Measurements from ENCODE around the gene PGM1.

The PGM1 gene

DNA sequence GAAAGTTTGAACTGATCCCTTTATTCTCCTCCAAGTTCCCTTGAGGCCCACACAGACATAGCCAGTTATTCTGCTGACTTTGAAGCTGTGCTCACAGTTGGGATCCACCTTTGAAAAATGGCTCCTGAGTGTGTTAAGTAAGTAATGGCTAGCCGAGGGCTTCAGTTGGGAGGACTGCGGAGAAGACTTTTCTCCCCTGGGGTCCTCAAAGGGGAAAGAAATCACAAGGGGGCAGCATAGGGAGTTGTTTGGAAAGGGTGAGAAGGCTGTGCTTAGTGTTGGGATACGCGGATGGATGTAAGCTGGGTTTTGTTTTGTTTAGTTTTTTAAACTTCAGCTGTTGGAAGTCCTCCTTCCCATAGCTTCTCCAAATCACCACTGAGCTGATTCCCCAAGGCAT, 8.3 kb downstream of the PGM1 start:
- no peak for DNase-seq

DNA sequence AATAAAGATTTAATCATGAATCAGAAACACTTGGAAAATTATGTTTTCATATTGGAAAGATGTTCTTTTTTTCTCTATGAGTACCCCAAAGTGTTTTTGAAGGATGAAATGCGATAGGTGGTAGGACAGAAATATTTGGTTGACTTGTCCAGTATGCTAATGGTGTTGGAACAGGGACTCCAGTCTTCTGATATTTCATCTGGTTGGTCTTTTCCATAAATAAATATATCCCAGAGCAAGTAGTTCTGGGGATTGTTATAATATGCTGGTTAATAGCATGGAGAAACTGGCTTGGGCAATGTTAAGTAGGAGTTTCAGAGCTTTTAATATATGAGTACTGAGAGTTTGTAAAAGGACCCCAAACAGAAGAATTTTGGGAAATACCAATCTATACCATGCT, 8.7 kb downstream of the PGM1 start:
- DNase-seq = no peak

DNA sequence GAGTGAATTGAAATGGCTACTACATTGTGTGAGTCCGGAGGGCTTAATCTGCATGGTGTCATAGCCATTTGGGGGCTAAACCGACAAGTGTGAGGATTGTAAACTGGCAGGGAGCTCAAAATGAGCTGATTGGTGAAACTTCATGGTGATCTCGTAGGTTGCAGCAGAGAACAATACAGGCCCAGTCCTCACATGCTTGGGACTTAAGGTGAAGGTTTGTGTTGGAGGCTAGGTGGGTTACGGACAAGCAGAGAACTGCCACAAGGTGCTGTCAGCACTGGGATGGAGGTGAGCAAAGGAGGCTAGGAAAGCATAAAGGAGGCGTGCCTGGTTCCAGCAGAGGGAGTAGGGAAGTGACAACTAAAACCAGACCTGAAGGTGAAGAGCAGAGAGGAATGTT, 9.4 kb downstream of the PGM1 start:
- DNase-seq = no peak

DNA sequence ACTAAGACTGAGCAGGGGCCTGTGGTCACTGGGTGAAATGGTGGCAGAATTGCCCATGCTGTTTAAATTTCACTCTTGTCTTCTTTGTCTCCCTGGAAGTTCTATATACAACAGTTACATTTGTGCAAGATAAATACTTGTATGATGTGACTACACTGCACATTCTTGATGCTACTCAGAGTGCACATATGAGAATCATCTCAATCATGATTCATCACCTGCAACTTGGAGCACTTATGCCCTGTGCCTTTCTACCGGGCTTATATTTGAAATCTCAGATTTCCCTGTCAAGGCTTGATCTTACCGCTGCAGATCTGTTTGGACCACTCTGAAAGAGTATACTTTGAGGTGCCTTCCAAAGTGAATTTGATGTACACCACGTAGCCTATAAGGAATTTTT, 10.6 kb downstream of the PGM1 start:
- no peak for DNase-seq

DNA sequence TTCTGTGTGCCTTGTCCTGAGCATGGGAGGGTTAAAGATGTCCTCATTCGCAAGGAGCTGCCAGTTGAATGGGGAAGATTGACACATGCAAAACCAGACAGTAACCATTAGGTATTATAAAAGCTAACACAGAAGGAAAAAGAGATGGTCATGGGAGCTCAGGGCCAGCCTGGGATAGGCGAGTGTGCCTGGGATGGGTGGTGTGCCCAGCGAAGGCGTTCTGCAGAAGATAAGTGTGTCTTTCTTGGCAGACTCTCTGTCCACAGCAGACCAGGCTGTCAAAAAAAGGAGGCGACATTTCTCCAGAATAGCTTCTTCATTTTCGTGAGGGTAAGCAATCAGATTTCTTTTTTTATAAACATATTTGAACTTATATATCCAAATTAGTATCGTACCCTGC, 14.1 kb downstream of the PGM1 start:
- no peak for DNase-seq

DNA sequence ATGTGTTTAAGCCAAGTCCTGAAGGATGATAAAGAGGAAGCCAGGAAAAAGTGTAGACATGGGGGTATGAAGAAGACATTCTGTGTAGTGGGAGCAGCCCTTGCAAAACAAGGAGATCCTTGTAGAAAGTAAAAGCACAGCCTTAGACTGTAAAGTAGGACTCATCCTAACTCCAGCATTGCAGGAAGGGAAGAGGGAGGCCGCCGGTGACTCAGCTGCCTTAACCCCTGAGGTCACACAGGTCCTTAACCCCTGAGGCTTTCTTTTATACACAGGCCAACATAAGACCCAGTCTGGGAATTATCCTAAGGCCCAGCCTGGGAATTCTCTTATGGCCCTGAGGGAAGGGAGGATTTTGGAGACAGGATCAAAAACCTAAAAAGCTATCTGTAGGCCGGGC, 18.0 kb downstream of the PGM1 start:
- no peak for DNase-seq

DNA sequence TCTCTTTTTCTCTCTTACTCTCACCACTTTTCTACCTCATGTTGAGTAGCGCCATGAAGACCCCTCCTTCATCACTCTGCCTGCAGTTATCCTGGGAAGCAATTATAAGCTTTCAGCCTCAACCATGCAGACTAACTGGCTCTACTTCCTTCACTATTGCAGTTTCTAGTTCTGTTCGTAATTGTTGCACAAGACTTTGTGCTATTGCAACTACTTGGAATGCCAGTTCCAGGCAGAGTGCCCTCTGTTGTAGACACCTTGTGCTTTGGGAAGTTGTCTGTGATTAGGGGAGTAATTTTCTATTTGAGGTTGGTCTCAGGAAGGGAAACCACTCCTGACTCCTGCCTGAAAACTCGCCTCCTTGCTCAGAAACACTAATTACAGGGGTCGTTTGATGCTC, 19.4 kb downstream of the PGM1 start:
- DNase-seq = no peak

DNA sequence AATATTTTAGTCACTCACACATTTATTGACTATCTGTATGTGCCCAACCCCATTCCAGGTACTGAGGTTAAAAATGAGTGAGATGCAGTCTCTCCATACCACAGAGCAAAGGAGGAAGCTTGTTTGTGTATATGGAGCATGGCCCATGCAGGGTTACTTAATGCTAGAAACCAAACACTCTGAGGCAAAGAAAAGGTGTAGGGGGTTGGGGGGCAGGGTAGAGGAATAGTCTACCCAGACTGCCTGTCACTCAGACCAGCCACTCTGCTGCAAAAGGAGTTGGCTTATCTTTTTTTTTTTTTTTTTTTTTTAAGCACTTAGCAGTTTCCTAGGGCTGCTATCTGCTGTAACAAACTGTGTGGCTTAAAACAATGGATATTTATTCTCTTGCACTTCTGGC, 19.8 kb downstream of the PGM1 start:
- DNase-seq = no peak

DNA sequence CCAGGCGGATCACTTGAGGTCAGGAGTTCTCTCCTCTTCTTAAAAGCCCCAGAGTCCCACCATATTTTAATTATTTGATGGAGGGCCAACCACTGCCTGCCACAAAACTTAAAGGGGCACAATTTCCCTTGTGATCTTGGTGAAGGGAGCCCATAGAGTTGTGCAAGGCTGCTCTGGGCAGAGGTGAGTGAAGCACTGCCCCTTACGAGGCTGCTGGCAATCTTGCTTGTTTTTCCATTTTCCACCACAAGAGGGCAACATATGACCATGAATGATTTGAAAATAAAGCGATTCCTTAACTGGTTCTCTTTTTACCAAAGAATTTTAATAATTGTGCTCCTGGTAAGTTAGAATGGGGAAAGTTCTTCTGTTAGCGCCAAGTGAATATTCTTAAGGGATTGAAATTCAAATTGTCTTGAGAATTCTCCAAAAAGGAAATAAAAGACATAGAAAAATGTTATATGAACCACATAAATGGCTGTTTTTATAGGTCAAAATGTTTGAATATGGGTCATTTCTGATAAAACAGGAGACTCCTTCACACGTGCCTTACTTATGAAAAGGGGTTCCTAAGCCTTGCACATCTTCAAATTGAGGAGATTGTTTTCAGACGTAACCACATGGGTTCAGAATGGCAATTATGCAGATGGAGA, 22.7 kb downstream of the PGM1 start:
- no peak for DNase-seq

DNA sequence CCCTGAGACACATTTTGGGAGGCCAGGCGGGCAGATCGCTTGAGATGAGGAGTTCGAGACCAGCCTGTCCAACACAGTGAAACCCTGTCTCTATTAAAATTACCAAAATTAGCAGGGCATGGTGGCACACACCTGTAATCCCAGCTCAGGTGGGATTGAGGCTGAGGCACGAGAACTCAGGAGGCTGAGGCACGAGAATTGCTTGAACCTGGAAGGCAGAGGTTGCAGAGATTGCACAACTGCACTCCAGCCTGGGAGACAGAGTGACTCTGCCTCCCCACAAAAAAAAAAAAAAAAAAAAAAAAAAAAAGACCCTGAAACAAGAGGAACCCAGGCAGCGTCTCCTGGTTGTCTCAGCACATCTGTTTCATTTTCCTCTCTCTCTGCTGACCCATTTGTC, 24.2 kb downstream of the PGM1 start:
- DNase-seq = no peak

DNA sequence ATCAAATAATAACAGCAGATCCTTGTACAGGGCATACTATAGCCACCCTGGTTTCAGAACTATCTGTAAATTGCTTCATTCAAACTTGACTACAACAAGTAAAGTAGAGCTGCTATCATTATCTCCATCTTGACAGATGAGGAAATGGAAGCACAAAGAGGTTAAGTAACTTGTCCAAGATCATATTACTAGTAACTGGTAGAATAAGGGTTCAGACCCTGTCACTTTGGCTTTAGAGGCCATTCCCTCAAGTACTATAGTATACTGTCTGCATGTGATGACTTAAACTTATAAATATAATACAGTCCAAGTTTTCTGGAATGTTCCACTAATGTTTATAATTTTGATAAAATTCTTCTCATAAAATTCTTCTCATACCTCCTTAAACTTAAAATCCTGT, 24.8 kb downstream of the PGM1 start:
- DNase-seq = no peak

DNA sequence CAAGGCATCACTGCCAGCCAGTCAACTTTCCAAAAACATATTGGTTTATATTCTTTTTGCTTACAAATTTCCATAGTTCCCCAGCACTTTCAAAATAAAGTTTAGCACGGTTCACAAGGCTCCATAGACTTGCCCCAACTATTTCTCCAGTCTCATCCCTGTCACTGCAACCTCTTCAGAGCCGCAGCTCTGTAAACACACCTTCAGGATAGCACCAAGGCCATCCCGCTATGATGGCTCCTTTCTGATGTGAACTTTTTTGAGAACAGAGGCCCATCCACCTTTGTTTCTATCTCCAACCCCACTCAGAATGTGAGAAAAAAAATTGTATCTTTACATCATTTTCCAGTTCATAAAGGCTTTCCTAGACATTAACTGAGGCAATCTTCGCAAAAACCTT, 26.3 kb downstream of the PGM1 start:
- DNase-seq = no peak

DNA sequence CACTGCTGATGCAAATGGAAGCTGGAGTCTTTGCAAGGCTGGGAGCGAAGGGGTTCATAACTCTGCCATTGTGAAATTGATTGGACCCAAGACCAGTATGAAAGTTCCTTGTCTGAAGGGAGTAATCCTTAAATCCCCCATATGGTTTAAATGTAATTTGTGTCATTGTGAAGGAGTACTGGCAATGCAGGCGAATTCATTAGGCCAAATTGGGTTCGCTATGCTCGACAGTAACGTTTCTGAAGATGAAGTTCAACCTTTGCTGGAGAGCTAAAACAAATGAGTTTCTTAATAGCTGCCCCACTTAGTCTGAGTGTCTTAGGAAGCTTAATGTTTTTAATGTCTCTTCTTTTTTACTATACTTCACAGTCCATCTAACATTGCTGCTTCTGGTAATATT, 27.5 kb downstream of the PGM1 start:
- DNase-seq = no peak

DNA sequence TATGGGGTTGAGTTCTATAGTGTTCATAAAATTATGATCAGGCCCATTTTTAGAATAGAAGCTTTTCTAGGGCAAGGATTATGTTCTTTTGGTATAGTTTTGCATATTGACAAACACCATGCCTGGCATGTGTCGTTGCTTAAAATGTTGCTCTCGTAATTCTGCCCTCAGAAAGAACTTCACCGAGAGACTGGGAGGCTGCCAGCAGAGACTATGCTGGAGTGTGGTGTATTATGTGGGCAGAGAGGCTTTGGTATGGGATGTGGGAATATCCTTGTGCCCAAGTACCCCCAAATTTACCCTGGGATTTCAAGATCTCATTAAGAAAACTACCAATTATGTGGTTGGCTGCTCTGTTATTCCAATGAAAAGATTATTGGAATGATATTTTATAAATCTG, 27.9 kb downstream of the PGM1 start:
- DNase-seq = no peak

DNA sequence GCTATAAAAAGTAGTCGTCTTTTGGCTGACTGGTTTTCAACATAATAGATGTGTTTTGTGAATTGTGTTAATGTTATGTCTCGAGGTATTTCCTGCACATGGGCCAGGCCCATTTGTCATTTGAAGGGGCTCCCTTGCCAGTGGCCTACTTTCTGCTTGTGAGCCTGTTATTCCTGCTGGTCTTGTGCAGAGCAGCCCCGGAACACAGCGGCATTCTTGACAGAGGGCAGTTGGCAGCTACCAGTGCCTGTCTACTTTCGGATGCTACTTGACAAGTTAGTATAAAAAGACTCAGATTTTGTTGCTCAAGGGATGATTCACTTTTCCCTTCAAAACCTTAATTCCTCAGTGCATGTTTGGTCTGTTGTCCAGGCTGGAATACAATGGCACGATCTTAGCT, 28.5 kb downstream of the PGM1 start:
- no peak for DNase-seq

DNA sequence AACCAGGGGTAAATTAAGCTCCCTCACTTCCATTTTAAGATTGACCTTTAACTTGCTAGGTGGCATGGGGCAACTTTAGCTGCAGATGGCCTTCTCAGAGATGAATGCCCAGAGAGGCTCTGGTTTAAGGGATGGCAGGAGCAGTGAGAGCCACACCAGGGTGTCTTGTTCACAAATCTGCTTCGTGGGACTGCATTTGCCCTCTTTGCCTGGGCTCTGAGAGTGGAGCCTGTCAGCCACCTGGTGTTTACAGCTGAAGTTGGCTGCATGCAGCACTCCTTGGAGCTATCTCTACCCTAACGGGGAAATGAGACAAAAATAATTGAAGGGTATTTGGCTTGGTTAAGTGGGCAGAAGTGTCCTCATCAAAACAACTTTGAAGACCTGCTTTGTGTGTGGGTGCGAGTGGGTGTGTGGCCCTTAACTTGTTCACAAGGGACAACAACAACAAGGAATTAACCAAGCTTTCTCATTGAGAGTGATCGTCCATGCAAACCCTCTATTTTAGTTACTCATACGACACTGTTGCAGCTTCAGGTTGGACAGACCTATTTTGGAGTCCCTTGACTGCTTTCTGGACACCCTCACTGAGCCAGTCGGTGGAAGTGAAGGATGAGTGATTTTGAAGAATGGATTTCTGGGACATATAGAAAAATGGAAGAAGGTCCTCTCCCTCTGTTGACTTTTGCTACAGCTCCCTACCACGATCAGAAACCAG, 29.8 kb downstream of the PGM1 start:
- no peak for DNase-seq

DNA sequence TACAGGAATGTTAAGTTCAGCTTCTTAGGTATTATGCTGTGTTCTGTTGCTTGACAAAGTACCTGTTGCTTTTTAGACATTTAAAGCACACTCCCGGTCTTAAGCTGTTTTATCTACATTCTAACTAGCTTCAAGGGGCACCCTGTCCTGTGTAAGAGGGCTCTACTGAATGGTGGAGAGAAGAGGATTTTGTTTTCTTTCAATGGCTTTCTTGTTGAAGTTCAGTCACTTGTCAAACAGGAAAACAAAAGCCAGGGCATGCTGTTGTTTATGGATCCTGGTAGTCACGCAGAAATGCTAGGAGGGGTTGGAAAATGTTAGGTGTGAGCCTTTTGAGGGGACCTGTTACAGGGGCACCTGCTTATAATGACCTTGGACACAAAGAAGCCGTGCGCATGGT, 30.7 kb downstream of the PGM1 start:
- no peak for DNase-seq

DNA sequence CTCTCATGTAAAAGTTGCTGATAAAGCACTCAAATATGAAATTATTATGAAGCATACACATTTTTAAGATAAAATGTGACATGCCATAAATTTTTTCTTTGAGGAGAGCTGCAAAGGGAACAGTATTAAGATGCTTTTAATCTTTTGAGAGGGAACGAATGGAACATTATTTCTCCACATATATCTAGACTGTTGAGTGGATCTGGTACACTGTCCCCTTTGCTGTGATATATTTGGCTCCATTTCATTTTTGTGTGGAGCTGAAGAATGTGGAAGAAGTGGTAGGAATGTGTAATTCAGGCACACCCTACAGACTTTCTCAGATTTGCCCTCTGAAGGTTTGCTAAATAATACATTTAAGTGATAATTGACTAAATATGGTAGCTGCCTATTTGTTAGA, 31.7 kb downstream of the PGM1 start:
- DNase-seq = no peak

DNA sequence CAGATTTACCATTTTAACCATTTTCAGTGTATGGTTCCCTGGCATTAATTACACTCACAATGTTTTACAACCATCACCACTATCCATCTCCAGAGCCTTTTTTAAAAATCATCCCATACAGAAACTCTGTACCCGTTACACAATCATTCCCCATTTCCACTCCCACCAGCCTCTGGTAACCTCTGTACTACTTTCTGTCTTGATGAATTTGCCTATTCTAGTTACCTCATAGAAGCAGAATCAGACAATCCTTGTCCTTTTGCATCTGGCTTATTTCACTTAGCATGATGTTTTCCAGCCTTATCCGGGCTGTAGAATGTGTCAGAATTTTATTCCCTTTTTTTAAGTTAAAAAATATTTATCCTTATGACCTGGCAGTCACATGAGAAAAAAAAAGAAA, 33.0 kb downstream of the PGM1 start:
- no peak for DNase-seq

DNA sequence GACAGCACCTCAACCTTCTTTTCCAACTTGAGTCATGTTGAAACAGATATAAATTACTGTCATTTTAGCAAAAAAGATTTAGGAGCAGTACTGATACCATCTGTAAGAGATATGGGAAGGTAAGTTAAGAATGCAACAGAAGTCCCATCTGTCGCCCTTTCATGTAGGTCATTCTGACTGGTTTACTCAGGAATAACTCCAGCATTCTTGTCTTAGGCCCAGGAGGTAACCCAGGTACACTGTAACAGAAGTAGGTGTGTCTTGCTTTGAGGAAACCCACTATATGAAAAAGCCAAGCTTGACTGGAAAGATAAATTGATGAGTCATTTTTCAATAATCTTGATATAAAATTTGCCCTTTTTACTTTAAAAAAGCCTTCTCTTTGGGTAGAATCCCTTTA, 35.4 kb downstream of the PGM1 start:
- DNase-seq = no peak

DNA sequence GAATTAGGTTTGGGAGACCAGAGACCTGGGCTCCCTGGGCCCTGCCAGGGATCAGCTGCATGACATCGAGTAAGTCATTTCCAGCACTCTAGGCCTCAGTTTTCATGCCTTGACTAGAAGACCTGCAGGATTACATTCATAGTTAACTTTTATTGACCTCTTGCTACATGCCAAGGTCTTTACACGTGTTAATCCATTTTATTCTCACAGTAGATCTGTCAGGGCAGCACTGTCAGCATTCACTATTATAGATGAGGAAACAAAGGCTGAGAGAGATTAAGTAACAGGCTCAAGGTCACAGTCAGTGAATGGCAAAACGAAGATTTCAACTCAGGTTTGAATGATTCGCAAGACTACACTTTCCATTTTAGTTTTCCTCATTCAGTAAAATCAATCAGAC, 37.0 kb downstream of the PGM1 start:
- no peak for DNase-seq

DNA sequence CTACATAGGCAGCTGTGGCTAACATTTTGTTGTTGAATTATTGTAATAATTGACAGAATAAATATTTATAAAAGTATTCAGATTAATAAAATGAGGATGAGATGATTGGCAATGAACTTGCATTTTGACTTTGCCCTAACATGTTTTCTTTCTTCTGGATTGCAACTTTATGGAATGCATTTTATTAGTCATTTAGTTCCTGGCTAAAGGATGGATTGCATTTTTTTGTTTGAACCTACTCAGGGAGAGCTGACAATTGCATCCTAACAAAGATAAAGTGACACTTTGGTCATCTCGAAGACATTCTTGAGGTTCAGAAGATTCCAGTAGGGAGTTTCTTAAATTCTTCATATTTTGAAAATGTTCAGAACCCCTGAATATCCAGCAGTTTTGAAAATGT, 37.5 kb downstream of the PGM1 start:
- no peak for DNase-seq

DNA sequence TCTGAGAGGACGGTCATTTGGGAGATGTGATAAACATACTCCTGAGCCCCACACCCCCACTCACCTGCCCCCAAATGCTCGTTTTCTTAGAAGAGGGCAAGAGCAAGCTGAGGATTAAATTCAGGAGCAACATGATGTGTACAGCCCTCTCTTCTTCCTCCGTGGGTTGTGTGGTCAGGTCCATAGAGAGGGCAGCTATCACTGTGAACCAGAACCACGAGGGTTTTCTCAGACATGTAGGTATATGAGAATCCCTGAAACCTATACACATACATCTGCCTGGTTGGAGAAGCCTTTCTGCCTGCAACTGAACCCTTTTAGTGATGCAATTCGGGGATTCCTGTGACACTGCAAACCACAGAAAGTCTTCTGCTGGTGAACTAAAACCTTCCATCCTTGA, 38.9 kb downstream of the PGM1 start:
- DNase-seq = no peak

DNA sequence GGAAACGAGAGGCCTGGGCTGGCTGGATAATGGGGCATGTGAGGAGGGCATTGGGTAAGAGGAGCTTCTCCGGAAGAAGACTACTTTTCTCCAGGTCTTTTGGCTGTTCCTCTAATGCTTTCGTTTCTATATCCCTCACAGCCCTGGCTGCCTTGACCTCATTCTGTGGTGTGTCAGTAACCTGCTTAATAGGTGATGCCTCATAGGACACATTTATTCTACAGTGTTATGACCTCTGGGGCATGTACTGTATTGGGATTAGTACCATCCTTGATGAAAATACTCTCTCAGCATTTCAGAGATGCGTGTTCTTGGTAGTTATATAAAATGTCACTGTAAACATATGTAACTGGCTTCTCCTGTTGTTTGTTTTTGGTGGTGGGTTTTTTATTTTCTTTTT, 40.1 kb downstream of the PGM1 start:
- DNase-seq = no peak

DNA sequence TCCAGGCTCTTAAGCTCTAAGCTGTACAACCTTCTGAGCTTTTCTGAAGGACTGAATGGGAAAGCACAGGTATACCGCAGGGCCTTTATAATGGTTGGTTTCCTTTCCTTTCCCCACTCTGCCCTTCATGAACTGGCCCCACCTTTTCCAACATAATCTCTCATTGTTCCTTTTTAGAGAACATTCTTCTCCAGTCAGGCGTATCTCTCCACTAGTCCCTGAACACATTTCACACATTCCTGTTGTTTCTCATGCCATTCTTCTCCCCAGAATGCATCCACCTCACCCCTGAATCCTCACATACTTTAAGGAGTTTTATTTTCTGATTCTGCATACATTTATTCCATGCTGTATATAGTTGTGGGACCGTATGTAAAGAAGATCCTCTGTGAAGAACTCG, 41.3 kb downstream of the PGM1 start:
- no peak for DNase-seq

Measured in cortex of kidney (tissue), 1 donor.